ENCODE results near the gene BHLHE41. TPM values are rescaled to one million over a fixed set of nuclear protein-coding genes. Genes with fewer than 3 reads are reported as not detected.

The BHLHE41 gene
- total and polyA plus RNA-seq, 9 of the 15 experiments (the other 6 are each of a cell fraction or from before 2014, with no cell fraction given): not detected

GRCh38 chr12:26119391-26119989, 5.3 kb downstream of the BHLHE41 start (continued):
- TF ChIP-seq, protein P1, sequence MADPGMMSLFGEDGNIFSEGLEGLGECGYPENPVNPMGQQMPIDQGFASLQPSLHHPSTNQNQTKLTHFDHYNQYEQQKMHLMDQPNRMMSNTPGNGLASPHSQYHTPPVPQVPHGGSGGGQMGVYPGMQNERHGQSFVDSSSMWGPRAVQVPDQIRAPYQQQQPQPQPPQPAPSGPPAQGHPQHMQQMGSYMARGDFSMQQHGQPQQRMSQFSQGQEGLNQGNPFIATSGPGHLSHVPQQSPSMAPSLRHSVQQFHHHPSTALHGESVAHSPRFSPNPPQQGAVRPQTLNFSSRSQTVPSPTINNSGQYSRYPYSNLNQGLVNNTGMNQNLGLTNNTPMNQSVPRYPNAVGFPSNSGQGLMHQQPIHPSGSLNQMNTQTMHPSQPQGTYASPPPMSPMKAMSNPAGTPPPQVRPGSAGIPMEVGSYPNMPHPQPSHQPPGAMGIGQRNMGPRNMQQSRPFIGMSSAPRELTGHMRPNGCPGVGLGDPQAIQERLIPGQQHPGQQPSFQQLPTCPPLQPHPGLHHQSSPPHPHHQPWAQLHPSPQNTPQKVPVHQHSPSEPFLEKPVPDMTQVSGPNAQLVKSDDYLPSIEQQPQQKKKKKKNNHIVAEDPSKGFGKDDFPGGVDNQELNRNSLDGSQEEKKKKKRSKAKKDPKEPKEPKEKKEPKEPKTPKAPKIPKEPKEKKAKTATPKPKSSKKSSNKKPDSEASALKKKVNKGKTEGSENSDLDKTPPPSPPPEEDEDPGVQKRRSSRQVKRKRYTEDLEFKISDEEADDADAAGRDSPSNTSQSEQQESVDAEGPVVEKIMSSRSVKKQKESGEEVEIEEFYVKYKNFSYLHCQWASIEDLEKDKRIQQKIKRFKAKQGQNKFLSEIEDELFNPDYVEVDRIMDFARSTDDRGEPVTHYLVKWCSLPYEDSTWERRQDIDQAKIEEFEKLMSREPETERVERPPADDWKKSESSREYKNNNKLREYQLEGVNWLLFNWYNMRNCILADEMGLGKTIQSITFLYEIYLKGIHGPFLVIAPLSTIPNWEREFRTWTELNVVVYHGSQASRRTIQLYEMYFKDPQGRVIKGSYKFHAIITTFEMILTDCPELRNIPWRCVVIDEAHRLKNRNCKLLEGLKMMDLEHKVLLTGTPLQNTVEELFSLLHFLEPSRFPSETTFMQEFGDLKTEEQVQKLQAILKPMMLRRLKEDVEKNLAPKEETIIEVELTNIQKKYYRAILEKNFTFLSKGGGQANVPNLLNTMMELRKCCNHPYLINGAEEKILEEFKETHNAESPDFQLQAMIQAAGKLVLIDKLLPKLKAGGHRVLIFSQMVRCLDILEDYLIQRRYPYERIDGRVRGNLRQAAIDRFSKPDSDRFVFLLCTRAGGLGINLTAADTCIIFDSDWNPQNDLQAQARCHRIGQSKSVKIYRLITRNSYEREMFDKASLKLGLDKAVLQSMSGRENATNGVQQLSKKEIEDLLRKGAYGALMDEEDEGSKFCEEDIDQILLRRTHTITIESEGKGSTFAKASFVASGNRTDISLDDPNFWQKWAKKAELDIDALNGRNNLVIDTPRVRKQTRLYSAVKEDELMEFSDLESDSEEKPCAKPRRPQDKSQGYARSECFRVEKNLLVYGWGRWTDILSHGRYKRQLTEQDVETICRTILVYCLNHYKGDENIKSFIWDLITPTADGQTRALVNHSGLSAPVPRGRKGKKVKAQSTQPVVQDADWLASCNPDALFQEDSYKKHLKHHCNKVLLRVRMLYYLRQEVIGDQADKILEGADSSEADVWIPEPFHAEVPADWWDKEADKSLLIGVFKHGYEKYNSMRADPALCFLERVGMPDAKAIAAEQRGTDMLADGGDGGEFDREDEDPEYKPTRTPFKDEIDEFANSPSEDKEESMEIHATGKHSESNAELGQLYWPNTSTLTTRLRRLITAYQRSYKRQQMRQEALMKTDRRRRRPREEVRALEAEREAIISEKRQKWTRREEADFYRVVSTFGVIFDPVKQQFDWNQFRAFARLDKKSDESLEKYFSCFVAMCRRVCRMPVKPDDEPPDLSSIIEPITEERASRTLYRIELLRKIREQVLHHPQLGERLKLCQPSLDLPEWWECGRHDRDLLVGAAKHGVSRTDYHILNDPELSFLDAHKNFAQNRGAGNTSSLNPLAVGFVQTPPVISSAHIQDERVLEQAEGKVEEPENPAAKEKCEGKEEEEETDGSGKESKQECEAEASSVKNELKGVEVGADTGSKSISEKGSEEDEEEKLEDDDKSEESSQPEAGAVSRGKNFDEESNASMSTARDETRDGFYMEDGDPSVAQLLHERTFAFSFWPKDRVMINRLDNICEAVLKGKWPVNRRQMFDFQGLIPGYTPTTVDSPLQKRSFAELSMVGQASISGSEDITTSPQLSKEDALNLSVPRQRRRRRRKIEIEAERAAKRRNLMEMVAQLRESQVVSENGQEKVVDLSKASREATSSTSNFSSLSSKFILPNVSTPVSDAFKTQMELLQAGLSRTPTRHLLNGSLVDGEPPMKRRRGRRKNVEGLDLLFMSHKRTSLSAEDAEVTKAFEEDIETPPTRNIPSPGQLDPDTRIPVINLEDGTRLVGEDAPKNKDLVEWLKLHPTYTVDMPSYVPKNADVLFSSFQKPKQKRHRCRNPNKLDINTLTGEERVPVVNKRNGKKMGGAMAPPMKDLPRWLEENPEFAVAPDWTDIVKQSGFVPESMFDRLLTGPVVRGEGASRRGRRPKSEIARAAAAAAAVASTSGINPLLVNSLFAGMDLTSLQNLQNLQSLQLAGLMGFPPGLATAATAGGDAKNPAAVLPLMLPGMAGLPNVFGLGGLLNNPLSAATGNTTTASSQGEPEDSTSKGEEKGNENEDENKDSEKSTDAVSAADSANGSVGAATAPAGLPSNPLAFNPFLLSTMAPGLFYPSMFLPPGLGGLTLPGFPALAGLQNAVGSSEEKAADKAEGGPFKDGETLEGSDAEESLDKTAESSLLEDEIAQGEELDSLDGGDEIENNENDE (IDR thresholded peaks at IDR 0.05; ENCODE audit: low read depth, low read length): no peak
- no peak for TF ChIP-seq SNAPC5 (CRISPR knock-in tag; IDR thresholded peaks at IDR 0.05)
- TF ChIP-seq CBFA2T2 (conservative IDR thresholded peaks at IDR 0.05): no peak
- no peak for TF ChIP-seq ZNF146 (CRISPR knock-in tag; IDR thresholded peaks at IDR 0.05; ENCODE audit: unreplicated experiment)
- TF ChIP-seq CGGBP1 (CRISPR knock-in tag; IDR thresholded peaks at IDR 0.05): no peak
- no peak for TF ChIP-seq IRF2 (CRISPR knock-in tag; IDR thresholded peaks at IDR 0.05)
- no peak for TF ChIP-seq ZFX (CRISPR knock-in tag; IDR thresholded peaks at IDR 0.05)
- TF ChIP-seq BMI1 (IDR thresholded peaks at IDR 0.05; ENCODE audit: low read length): no peak
- TF ChIP-seq MXD1 (CRISPR knock-in tag; IDR thresholded peaks at IDR 0.05; ENCODE audit: borderline replicate concordance, poor library complexity, severe bottlenecking): no peak
- no peak for TF ChIP-seq RBM14 (IDR thresholded peaks at IDR 0.05; ENCODE audit: borderline replicate concordance, insufficient read depth, low read depth, low read length)

Measured in K562 (cell line).